Gastroesophageal sphincter (tissue), 4 donors: Measurements from ENCODE around the gene KIF26B. TPM values are rescaled to one million over a fixed set of nuclear protein-coding genes. Genes with fewer than 3 reads are reported as not detected.

Experiments used
- ATAC-seq: fragments of 150-250 bp; one replicate; pipeline ENCODE4 v1.9.1; 2016; ENCODE audit warnings: mild to moderate bottlenecking, moderate library complexity
- H3K27ac ChIP-seq, 4 donors: fragments of 200-600 bp; sonication (generic) in 3 of 4; 1 replicate in 3 of 4; 2 replicates in 1 of 4; pipeline ENCODE4 v1.5.1; 2016 to 2019
- H3K27me3 ChIP-seq: fragments of 200-600 bp; sonication (generic); one replicate; pipeline ENCODE4 v1.5.1; 2019
- H3K36me3 ChIP-seq, 2 donors: fragments of 200-600 bp; sonication (generic); one replicate each; pipeline ENCODE4 v1.5.1; 2019; ENCODE audit warnings: control low read depth in 1 of 2
- H3K4me1 ChIP-seq, 3 donors: fragments of 200-600 bp; sonication (generic); 1 replicate in 2 of 3; 2 replicates in 1 of 3; pipeline ENCODE4 v1.5.1; 2016 to 2019; ENCODE audit warnings: control low read depth in 2 of 3
- H3K4me3 ChIP-seq, 2 donors: fragments of 200-600 bp; sonication (generic); one replicate each; pipeline ENCODE4 v1.5.1; 2019; ENCODE audit warnings: mild to moderate bottlenecking in 1 of 2, moderate library complexity in 1 of 2
- H3K9me3 ChIP-seq, 3 donors: fragments of 200-600 bp; sonication (generic); one replicate each; pipeline ENCODE4 v1.5.1; 2017 to 2019; ENCODE audit warnings: control low read depth in 2 of 3
- EP300 ChIP-seq: sonication (generic); formaldehyde crosslinking; IDR thresholded peaks from one replicate; pipeline ENCODE4 v1.6.1; 2017; ENCODE audit warnings: antibody characterized with exemption, mild to moderate bottlenecking
- POLR2A ChIP-seq, 2 donors: fragments of 450-650 bp; IDR thresholded peaks; one replicate each; pipeline ENCODE4 v1.6.1; 2017; ENCODE audit warnings: antibody characterized with exemption in 2 of 2, mild to moderate bottlenecking in 2 of 2, moderate library complexity in 1 of 2
- POLR2AphosphoS5 ChIP-seq: sonication (generic); formaldehyde crosslinking; IDR thresholded peaks from one replicate; pipeline ENCODE4 v1.6.1; 2017; ENCODE audit warnings: antibody characterized with exemption
- WGBS, 2 donors: methylation state at CpG; one replicate each; pipeline ENCODE4 v1.1.5; 2018; ENCODE audit warnings: low coverage in 1 of 2; 5-methylcytosine and 5-hydroxymethylcytosine counted together
- total RNA-seq, 4 donors: library from RNA; depleted of rRNA; stranded (reverse); fragments of >200 nt; gene quantifications; one replicate each; pipeline ENCODE4 v1.1.0, GENCODE V29; 2016
- TF ChIP-seq, protein P1 (sequence below), 4 experiments: fragments of 200-600 bp in 2 of 4; fragments of 450-650 bp in 2 of 4; sonication (generic) in 1 of 4; IDR thresholded peaks; one replicate each; pipeline ENCODE4 v1.5.1; 2017 to 2019; ENCODE audit warnings: antibody characterized with exemption in 4 of 4, mild to moderate bottlenecking in 2 of 4, moderate library complexity in 2 of 4

Gene KIF26B
- total RNA-seq, 4 donors from 2014 or later: 0.62 to 1.9 (median 0.97) TPM

DNA sequence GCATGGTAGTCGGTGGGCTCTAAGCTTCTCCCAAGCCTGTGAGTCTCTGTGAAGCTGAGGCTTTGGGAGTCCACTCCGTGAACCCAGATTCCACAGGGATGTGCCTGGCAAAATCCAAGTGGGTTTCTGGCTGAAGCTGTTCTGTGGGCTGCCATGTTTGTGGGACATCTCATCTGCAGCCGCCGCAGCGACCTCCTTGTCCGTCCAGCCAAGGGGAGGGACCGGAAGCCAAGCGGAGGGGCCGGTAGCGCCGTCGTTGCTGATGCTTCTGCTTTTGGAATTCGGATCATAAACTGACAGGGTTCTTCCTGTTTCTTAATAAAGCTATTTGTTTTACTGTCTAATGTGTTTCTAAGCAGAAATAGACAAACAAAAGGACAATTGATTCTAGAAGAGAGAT is 13.3 kb downstream of the KIF26B start:
- peaks cover 14% of the 10 kb centered on the region for H3K27me3 ChIP-seq
- no peak for ATAC-seq
- WGBS, 2 donors: 75% methylated on average over 2 to 7 of the region's 13 CpGs
- H3K27ac ChIP-seq: no peak overlapping the region
- H3K9me3 ChIP-seq: no peaks in the 10 kb centered on the region
- H3K36me3 ChIP-seq: no peaks in the 10 kb centered on the region
- TF ChIP-seq EP300 (no peak), POLR2A (IDR thresholded peaks at IDR 0.05) (no peak), POLR2AphosphoS5 (no peak)
- TF ChIP-seq, protein P1, sequence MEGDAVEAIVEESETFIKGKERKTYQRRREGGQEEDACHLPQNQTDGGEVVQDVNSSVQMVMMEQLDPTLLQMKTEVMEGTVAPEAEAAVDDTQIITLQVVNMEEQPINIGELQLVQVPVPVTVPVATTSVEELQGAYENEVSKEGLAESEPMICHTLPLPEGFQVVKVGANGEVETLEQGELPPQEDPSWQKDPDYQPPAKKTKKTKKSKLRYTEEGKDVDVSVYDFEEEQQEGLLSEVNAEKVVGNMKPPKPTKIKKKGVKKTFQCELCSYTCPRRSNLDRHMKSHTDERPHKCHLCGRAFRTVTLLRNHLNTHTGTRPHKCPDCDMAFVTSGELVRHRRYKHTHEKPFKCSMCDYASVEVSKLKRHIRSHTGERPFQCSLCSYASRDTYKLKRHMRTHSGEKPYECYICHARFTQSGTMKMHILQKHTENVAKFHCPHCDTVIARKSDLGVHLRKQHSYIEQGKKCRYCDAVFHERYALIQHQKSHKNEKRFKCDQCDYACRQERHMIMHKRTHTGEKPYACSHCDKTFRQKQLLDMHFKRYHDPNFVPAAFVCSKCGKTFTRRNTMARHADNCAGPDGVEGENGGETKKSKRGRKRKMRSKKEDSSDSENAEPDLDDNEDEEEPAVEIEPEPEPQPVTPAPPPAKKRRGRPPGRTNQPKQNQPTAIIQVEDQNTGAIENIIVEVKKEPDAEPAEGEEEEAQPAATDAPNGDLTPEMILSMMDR (IDR thresholded peaks at IDR 0.05): no peak
- no peak overlapping the region for H3K4me3 ChIP-seq
- peaks cover 0 to 9% (median 0%) of the 10 kb centered on the region in 3 donors for H3K4me1 ChIP-seq

GRCh38 chr1:245168906-245169305 is 14.1 kb downstream of the KIF26B start:
- 82 to 92% methylated on average over 7 of the region's 7 CpGs for WGBS, 2 donors
- ATAC-seq: no peak
- Histone ChIP-seq H3K36me3 (no peaks in the 10 kb centered on the region), H3K4me1 (peaks cover 0 to 15% (median 0%) of the 10 kb centered on the region in 3 donors), H3K9me3 (no peaks in the 10 kb centered on the region), H3K27me3 (peaks cover 14% of the 10 kb centered on the region), H3K27ac (no peak overlapping the region), H3K4me3 (no peak overlapping the region)
- TF ChIP-seq EP300 (no peak), POLR2A (IDR thresholded peaks at IDR 0.05) (no peak), POLR2AphosphoS5 (no peak)
- TF ChIP-seq, protein P1 (IDR thresholded peaks at IDR 0.05): no peak

DNA sequence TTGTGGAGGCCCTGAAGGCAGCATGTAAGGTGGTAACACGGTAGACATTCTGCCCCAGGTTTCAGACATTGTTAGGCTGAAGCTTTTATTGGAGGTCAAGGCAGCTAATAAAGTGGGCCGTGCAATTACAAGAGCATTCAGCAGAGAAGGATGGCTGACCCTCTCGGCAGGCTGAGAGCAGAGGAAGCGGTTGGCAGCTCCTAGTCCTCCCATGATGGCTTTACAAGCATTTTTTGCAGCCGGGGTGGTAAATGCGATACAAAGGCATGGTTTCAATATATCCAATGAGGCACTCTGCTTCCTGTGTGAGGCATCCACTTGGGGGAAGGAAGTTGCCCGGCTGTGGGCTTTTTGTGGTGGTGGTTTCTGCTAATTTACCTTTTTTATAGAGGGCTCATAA is 14.6 kb downstream of the KIF26B start:
- H3K4me3 ChIP-seq: no peak overlapping the region
- H3K36me3 ChIP-seq: no peaks in the 10 kb centered on the region
- H3K4me1 ChIP-seq: peaks cover 0 to 16% (median 0%) of the 10 kb centered on the region in 3 donors
- TF ChIP-seq EP300: no peak
- no peak for TF ChIP-seq POLR2AphosphoS5
- TF ChIP-seq POLR2A (IDR thresholded peaks at IDR 0.05): no peak
- TF ChIP-seq, protein P1 (IDR thresholded peaks at IDR 0.05): no peak
- no peak overlapping the region for H3K27ac ChIP-seq
- 63 to 91% methylated on average over 5 of the region's 7 CpGs for WGBS, 2 donors
- H3K9me3 ChIP-seq: no peaks in the 10 kb centered on the region
- H3K27me3 ChIP-seq: peaks cover 14% of the 10 kb centered on the region
- ATAC-seq: no peak

- H3K36me3 ChIP-seq: no peaks in the 10 kb centered on the region
- no peak for TF ChIP-seq POLR2AphosphoS5
- no peak for TF ChIP-seq EP300
- TF ChIP-seq, protein P1 (IDR thresholded peaks at IDR 0.05): no peak
- TF ChIP-seq POLR2A (IDR thresholded peaks at IDR 0.05): no peak
- H3K27ac ChIP-seq: no peak overlapping the region
- no peak for ATAC-seq
- 44 to 67% methylated on average over 3 to 5 of the region's 7 CpGs for WGBS, 2 donors
- peaks cover 9% of the 10 kb centered on the region for H3K27me3 ChIP-seq
- no peaks in the 10 kb centered on the region for H3K9me3 ChIP-seq
- no peak overlapping the region for H3K4me3 ChIP-seq
- H3K4me1 ChIP-seq: peaks cover 0 to 7% (median 0%) of the 10 kb centered on the region in 3 donors
These were observed 17.2 kb downstream of the KIF26B start for GRCh38 chr1:245172026-245172425.

GRCh38 chr1:245172829-245173228 is 18.0 kb downstream of the KIF26B start:
- TF ChIP-seq POLR2A (IDR thresholded peaks at IDR 0.05): no peak
- no peak for TF ChIP-seq EP300
- TF ChIP-seq, protein P1 (IDR thresholded peaks at IDR 0.05): no peak
- no peak for TF ChIP-seq POLR2AphosphoS5
- Histone ChIP-seq H3K36me3 (no peaks in the 10 kb centered on the region), H3K9me3 (no peaks in the 10 kb centered on the region), H3K27ac (no peak overlapping the region), H3K4me3 (no peak overlapping the region), H3K4me1 (peaks cover 0 to 7% (median 0%) of the 10 kb centered on the region in 3 donors), H3K27me3 (peaks cover 5% of the 10 kb centered on the region)
- WGBS, 2 donors: 100% methylated on average over 2 of the region's 2 CpGs
- ATAC-seq: no peak
